K562 (cell line): ENCODE measurements around the gene C16orf90. TPM values are rescaled to one million over a fixed set of nuclear protein-coding genes. Genes with fewer than 3 reads are reported as not detected.

Experiments used
- ATAC-seq: fragments of 200-7000 bp; cut with Tn5 transposase; 3 replicates; pipeline ENCODE4 v1.9.1; 2020; ENCODE audit warnings: moderate library complexity
- BruUV-seq: library from RNA; stranded (reverse); fragments of 400-500 nt; replicated peaks from 2 replicates; lab custom pipeline; 2021; lab: Mats Ljungman, UMichigan
- CTCF ChIA-PET: fragments of 300-600 bp; formaldehyde crosslinking; extraction: SDS; loops from one replicate; lab custom pipeline; 2021; ENCODE audit warnings: low intra/inter-chr PET ratio; lab: Yijun Ruan, JAX
- POLR2A ChIA-PET: fragments of 300-600, 350-650 bp; sonication (Branson Sonifier 250); formaldehyde crosslinking; extraction: SDS; loops from one replicate; lab custom pipeline; 2021; ENCODE audit warnings: antibody characterized with exemption, inconsistent platforms; lab: Yijun Ruan, JAX
- DNase-seq, 4 experiments: peaks; one replicate each; pipeline versions ENCODE4 v3.0.0 to v3.0.0-alpha.2; 2011 to 2018; ENCODE audit warnings: low spot score in 3 of 4, mixed read lengths in 3 of 4; ENCODE audit errors: extremely low read depth in 1 of 4
- FAIRE-seq: peaks from 2 replicates; lab custom pipeline; 2011; peaks lifted over from hg19 to GRCh38; lab: Jason Lieb, UNC
- H2AFZ ChIP-seq: 2 replicates; pipeline ENCODE4 v1.6.0; 2011; ENCODE audit warnings: low read depth, low read length, control low read depth, inconsistent platforms
- H3K27ac ChIP-seq: fragments of 200-600 bp; 3 replicates; pipeline ENCODE4 v1.8.0; 2011; ENCODE audit warnings: low read depth, mild to moderate bottlenecking, control low read depth, inconsistent platforms, low read length, moderate library complexity, mixed read lengths; ENCODE audit errors: extremely low read depth
- H3K27me3 ChIP-seq, 2 experiments: fragments of 300-600 bp in 1 of 2; 2 replicates in 1 of 2; 3 replicates in 1 of 2; pipeline versions ENCODE4 v1.6.0 to v1.8.0; 2011; ENCODE audit warnings: inconsistent platforms in 2 of 2, low read length in 2 of 2, mild to moderate bottlenecking in 1 of 2, mixed read lengths in 1 of 2, moderate library complexity in 1 of 2; ENCODE audit not compliant: control insufficient read depth in 2 of 2, insufficient read depth in 2 of 2
- H3K36me3 ChIP-seq: fragments of 300-600 bp; 3 replicates; pipeline ENCODE4 v1.8.0; 2011; ENCODE audit warnings: mild to moderate bottlenecking, low read length, inconsistent platforms; ENCODE audit not compliant: control insufficient read depth, insufficient read depth
- H3K4me1 ChIP-seq, 2 experiments: fragments of 200-600 bp in 1 of 2; replicated peaks in 1 of 2; 2 replicates in 1 of 2; 3 replicates in 1 of 2; pipeline versions ENCODE4 v1.5.1 to v1.8.0; 2011; ENCODE audit warnings: inconsistent platforms in 2 of 2, low read length in 2 of 2, mild to moderate bottlenecking in 1 of 2, mixed read lengths in 1 of 2, moderate library complexity in 1 of 2; ENCODE audit not compliant: control insufficient read depth in 2 of 2, insufficient read depth in 2 of 2
- H3K4me2 ChIP-seq: 2 replicates; pipeline ENCODE4 v1.6.1; 2011; ENCODE audit warnings: low read length, control low read depth, inconsistent platforms, mixed read lengths; ENCODE audit not compliant: insufficient read depth
- H3K4me3 ChIP-seq: fragments of 200-600 bp; sonication (generic), shearing (Covaris generic); 2 replicates; pipeline ENCODE4 v1.5.1; 2016; ENCODE audit warnings: control low read depth, inconsistent platforms
- H3K79me2 ChIP-seq: fragments of 200-600 bp; 3 replicates; pipeline ENCODE4 v1.8.0; 2011; ENCODE audit warnings: low read length, inconsistent platforms; ENCODE audit not compliant: control insufficient read depth, insufficient read depth
- H3K9ac ChIP-seq, 2 experiments: 2 replicates each; pipeline versions ENCODE4 v1.6.0 to v1.6.1; 2011; ENCODE audit warnings: low read depth in 2 of 2, low read length in 2 of 2, control low read depth in 1 of 2, inconsistent platforms in 1 of 2, mild to moderate bottlenecking in 1 of 2, mixed read lengths in 1 of 2; ENCODE audit not compliant: insufficient read depth in 1 of 2
- H3K9me1 ChIP-seq: one replicate; pipeline ENCODE4 v1.6.0; 2011; ENCODE audit warnings: inconsistent platforms, mild to moderate bottlenecking, low read length, moderate library complexity; ENCODE audit not compliant: control insufficient read depth, insufficient read depth
- H3K9me3 ChIP-seq: replicated peaks from 2 replicates; pipeline ENCODE4 v1.5.1; 2011; ENCODE audit warnings: low read depth, low read length, inconsistent platforms; ENCODE audit not compliant: control insufficient read depth, insufficient read depth
- H4K20me1 ChIP-seq: replicated peaks from 2 replicates; pipeline ENCODE4 v1.6.1; 2011; ENCODE audit warnings: low read length, inconsistent platforms, mixed read lengths; ENCODE audit not compliant: control insufficient read depth, insufficient read depth
- E2F3 ChIP-seq: fragments of 250-450 bp; sonication (Bioruptor Pico); IDR thresholded peaks from 2 replicates; pipeline ENCODE4 v1.4.0; 2020; ENCODE audit warnings: mild to moderate bottlenecking
- EZH2 ChIP-seq: IDR thresholded peaks from 2 replicates; pipeline ENCODE4 v1.6.1; 2012; ENCODE audit warnings: low read depth, mild to moderate bottlenecking, inconsistent platforms, low read length, borderline replicate concordance
- HEY1 ChIP-seq: fragments of 250-450 bp; sonication (Bioruptor Pico); IDR thresholded peaks from 2 replicates; pipeline ENCODE4 v1.5.0; 2020; ENCODE audit warnings: mild to moderate bottlenecking, moderate library complexity, borderline replicate concordance
- MTF1 ChIP-seq: fragments of 250-450 bp; sonication (Bioruptor Pico); IDR thresholded peaks from 2 replicates; pipeline ENCODE4 v1.9.0; 2021; ENCODE audit warnings: moderate library complexity, mild to moderate bottlenecking, inconsistent platforms, borderline replicate concordance
- SAP30 ChIP-seq: fragments of 200-600 bp; sonication (generic); IDR thresholded peaks from 2 replicates; pipeline ENCODE4 v1.6.1; 2012; ENCODE audit warnings: borderline replicate concordance, low read depth, mild to moderate bottlenecking, moderate library complexity, low read length, control low read depth, inconsistent platforms; ENCODE audit not compliant: insufficient read depth, poor library complexity, severe bottlenecking
- TCF3 ChIP-seq: sonication (generic); formaldehyde crosslinking; IDR thresholded peaks from 2 replicates; pipeline ENCODE4 v1.4.0; 2020; ENCODE audit warnings: mild to moderate bottlenecking, missing genetic modification reagents
- ZFP36 ChIP-seq: fragments of 150-350 bp; IDR thresholded peaks from 2 replicates; pipeline ENCODE4 v1.6.1; 2018; ENCODE audit warnings: low read length, low read depth; ENCODE audit not compliant: partially characterized antibody
- ZNF384 ChIP-seq: IDR thresholded peaks from 2 replicates; pipeline ENCODE4 v1.6.1; 2012; ENCODE audit warnings: low read depth, low read length, improper control_type of control experiment
- WGBS: fragments of 100-300 bp; shearing (Covaris generic); methylation state at CpG from one replicate; pipeline ENCODE4 v1.1.6; 2016; ENCODE audit warnings: low coverage, mixed read lengths; ENCODE audit not compliant: insufficient coverage; ENCODE audit errors: missing lambda C conversion rate; 5-methylcytosine and 5-hydroxymethylcytosine counted together
- in situ Hi-C: fragments of 300-500 bp; cut with MboI; formaldehyde crosslinking; loops from 4 replicates; pipeline ENCODE4 v1.15.0; 2018; ENCODE audit warnings: inconsistent platforms, mixed read lengths
- intact Hi-C: fragments of 100-400 bp; cut with micrococcal nuclease; formaldehyde crosslinking; loops from 2 replicates; pipeline ENCODE4 v1.14.2; 2022
- polyA plus RNA-seq, 8 experiments: library from polyadenylated mRNA; depleted of rRNA in 4 of 8; stranded (reverse) in 5 of 8; unstranded in 3 of 8; fragments of >200 nt; fragmentation: Nextera tagmentation in 2 of 8; fragmentation: Illumina TruSeq in 1 of 8; extraction: Ambion mirVana in 2 of 8; extraction: Trizol in 1 of 8; gene quantifications; 2 replicates each; pipeline versions ENCODE4 v1.2.1 to v1.2.3, GENCODE V29; 2011 to 2014; ENCODE audit warnings: inconsistent platforms in 1 of 8, missing spikeins in 1 of 8
- total RNA-seq, 7 experiments: library from RNA; depleted of rRNA in 6 of 7; stranded (reverse); fragments of >200 nt in 6 of 7; fragmentation: Illumina TruSeq in 2 of 7; extraction: Trizol in 2 of 7; gene quantifications; 2 replicates each; pipeline versions ENCODE4 v1.2.1 to v1.2.3, GENCODE V29; 2011 to 2021; ENCODE audit warnings: low replicate concordance in 1 of 7
- TF ChIP-seq, protein P1 (sequence below): conservative IDR thresholded peaks from 2 replicates; pipeline ENCODE4 v1.6.1; 2011; ENCODE audit warnings: low read depth, mild to moderate bottlenecking, low read length; ENCODE audit not compliant: control insufficient read depth
- TF ChIP-seq, protein P2 (sequence below): sonication (generic); formaldehyde crosslinking; IDR thresholded peaks from 2 replicates; pipeline ENCODE4 v1.8.0; 2023; ENCODE audit warnings: mild to moderate bottlenecking, missing genetic modification reagents
- TF ChIP-seq, protein P3 (sequence below): sonication (generic); formaldehyde crosslinking; IDR thresholded peaks from 2 replicates; pipeline ENCODE4 v1.9.0; 2022; ENCODE audit warnings: mild to moderate bottlenecking, missing genetic modification reagents
- TF ChIP-seq, protein P4 (sequence below): fragments of 200-800 bp; sonication (Bioruptor generic); IDR thresholded peaks from 2 replicates; pipeline ENCODE4 v1.6.1; 2017; ENCODE audit warnings: missing genetic modification characterization, missing compliant biosample characterization
- TF ChIP-seq, protein P5 (sequence below): sonication (generic); formaldehyde crosslinking; IDR thresholded peaks from 2 replicates; pipeline ENCODE4 v1.8.1; 2023; ENCODE audit warnings: mild to moderate bottlenecking, missing genetic modification reagents

Gene C16orf90
- total and polyA plus RNA-seq, 9 of the 15 experiments (the other 6 are each of a cell fraction or from before 2014, with no cell fraction given), result not detected

DNA sequence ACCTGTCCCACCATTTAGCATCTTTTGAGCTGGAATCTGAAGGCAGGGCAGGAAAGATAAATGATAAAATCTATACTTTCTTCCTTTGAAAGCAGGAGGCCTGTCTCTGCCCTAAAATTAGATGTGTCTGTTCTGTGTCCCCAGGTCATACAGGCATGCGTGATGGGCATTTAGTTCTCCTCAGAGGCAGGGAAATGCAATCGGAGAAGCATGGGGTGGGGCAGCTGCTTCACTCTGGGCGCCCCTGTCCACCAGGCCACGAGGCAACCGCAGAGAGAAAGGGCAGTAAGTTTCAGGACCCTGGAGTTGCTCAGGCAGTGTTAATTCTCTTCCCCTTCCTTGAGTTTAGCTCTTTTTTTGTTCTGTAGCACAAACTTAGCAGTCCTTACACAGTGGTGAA is 30.7 kb upstream of the C16orf90 start:
- Histone ChIP-seq H3K36me3 (peaks cover 5% of the 10 kb centered on the region; the same call in 1 of the 3 replicates), H3K9me1 (peaks cover 3% of the 10 kb centered on the region), H3K27me3 (no peaks in the 10 kb centered on the region), H3K9me3 (no peaks in the 10 kb centered on the region), H3K9ac (no peak overlapping the region), H3K4me1 (0 out of 5 replicates have a peak, but pooled peaks cover 0 to under 1% of the 10 kb centered on the region in 2 experiments), H3K79me2 (no peaks in the 10 kb centered on the region), H3K4me3 (no peak overlapping the region), H3K4me2 (no peak overlapping the region), H4K20me1 (no peaks in the 10 kb centered on the region), H3K27ac (no peak overlapping the region), H2AFZ (no peak overlapping the region)
- WGBS, result 43% methylated on average over 5 of the region's 5 CpGs
- ChIA-PET CTCF (no interaction called here), POLR2A (interaction anchor here (1.2 kb wide), 1 partner anchor 11 kb away, joined by 4 read pairs; no protein-coding TSS in a partner anchor)
- intact Hi-C loops, result loop anchor here (5.0 kb wide), 1 partner anchor 121 kb away; no protein-coding TSS in a partner anchor
- in situ Hi-C loops, result no loop called here
- ATAC-seq, result no peak
- BruUV-seq, result no TSS peak
- FAIRE-seq, result no peak
- DNase-seq, result no peak
- TF ChIP-seq, protein P1, sequence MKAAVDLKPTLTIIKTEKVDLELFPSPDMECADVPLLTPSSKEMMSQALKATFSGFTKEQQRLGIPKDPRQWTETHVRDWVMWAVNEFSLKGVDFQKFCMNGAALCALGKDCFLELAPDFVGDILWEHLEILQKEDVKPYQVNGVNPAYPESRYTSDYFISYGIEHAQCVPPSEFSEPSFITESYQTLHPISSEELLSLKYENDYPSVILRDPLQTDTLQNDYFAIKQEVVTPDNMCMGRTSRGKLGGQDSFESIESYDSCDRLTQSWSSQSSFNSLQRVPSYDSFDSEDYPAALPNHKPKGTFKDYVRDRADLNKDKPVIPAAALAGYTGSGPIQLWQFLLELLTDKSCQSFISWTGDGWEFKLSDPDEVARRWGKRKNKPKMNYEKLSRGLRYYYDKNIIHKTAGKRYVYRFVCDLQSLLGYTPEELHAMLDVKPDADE, result no peak
- TF ChIP-seq HEY1 (CRISPR knock-in tag) (no peak), ZNF384 (no peak), EZH2 (no peak), ZFP36 (no peak), E2F3 (CRISPR knock-in tag) (no peak), MTF1 (CRISPR knock-in tag) (no peak), SAP30 (no peak), TCF3 (CRISPR knock-in tag) (no peak)
- TF ChIP-seq, protein P2, sequence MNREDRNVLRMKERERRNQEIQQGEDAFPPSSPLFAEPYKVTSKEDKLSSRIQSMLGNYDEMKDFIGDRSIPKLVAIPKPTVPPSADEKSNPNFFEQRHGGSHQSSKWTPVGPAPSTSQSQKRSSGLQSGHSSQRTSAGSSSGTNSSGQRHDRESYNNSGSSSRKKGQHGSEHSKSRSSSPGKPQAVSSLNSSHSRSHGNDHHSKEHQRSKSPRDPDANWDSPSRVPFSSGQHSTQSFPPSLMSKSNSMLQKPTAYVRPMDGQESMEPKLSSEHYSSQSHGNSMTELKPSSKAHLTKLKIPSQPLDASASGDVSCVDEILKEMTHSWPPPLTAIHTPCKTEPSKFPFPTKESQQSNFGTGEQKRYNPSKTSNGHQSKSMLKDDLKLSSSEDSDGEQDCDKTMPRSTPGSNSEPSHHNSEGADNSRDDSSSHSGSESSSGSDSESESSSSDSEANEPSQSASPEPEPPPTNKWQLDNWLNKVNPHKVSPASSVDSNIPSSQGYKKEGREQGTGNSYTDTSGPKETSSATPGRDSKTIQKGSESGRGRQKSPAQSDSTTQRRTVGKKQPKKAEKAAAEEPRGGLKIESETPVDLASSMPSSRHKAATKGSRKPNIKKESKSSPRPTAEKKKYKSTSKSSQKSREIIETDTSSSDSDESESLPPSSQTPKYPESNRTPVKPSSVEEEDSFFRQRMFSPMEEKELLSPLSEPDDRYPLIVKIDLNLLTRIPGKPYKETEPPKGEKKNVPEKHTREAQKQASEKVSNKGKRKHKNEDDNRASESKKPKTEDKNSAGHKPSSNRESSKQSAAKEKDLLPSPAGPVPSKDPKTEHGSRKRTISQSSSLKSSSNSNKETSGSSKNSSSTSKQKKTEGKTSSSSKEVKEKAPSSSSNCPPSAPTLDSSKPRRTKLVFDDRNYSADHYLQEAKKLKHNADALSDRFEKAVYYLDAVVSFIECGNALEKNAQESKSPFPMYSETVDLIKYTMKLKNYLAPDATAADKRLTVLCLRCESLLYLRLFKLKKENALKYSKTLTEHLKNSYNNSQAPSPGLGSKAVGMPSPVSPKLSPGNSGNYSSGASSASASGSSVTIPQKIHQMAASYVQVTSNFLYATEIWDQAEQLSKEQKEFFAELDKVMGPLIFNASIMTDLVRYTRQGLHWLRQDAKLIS (CRISPR knock-in tag), result no peak
- TF ChIP-seq, protein P3, sequence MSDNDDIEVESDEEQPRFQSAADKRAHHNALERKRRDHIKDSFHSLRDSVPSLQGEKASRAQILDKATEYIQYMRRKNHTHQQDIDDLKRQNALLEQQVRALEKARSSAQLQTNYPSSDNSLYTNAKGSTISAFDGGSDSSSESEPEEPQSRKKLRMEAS (CRISPR knock-in tag), result no peak
- TF ChIP-seq, protein P4, sequence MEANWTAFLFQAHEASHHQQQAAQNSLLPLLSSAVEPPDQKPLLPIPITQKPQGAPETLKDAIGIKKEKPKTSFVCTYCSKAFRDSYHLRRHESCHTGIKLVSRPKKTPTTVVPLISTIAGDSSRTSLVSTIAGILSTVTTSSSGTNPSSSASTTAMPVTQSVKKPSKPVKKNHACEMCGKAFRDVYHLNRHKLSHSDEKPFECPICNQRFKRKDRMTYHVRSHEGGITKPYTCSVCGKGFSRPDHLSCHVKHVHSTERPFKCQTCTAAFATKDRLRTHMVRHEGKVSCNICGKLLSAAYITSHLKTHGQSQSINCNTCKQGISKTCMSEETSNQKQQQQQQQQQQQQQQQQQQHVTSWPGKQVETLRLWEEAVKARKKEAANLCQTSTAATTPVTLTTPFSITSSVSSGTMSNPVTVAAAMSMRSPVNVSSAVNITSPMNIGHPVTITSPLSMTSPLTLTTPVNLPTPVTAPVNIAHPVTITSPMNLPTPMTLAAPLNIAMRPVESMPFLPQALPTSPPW (CRISPR knock-in tag), result no peak
- TF ChIP-seq, protein P5, sequence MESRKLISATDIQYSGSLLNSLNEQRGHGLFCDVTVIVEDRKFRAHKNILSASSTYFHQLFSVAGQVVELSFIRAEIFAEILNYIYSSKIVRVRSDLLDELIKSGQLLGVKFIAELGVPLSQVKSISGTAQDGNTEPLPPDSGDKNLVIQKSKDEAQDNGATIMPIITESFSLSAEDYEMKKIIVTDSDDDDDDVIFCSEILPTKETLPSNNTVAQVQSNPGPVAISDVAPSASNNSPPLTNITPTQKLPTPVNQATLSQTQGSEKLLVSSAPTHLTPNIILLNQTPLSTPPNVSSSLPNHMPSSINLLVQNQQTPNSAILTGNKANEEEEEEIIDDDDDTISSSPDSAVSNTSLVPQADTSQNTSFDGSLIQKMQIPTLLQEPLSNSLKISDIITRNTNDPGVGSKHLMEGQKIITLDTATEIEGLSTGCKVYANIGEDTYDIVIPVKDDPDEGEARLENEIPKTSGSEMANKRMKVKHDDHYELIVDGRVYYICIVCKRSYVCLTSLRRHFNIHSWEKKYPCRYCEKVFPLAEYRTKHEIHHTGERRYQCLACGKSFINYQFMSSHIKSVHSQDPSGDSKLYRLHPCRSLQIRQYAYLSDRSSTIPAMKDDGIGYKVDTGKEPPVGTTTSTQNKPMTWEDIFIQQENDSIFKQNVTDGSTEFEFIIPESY (CRISPR knock-in tag), result no peak
